ENCODE results near the gene LPIN1. TPM values are rescaled to one million over a fixed set of nuclear protein-coding genes. Genes with fewer than 3 reads are reported as not detected.
A peak's percentile ranks its signal among the peaks of the same experiment; 100 is the strongest.

The LPIN1 gene
- total and polyA plus RNA-seq, 2 of the 13 experiments (the other 11 are each of a cell fraction or from before 2014, with no cell fraction given): 9.7 to 19.4 TPM

DNA sequence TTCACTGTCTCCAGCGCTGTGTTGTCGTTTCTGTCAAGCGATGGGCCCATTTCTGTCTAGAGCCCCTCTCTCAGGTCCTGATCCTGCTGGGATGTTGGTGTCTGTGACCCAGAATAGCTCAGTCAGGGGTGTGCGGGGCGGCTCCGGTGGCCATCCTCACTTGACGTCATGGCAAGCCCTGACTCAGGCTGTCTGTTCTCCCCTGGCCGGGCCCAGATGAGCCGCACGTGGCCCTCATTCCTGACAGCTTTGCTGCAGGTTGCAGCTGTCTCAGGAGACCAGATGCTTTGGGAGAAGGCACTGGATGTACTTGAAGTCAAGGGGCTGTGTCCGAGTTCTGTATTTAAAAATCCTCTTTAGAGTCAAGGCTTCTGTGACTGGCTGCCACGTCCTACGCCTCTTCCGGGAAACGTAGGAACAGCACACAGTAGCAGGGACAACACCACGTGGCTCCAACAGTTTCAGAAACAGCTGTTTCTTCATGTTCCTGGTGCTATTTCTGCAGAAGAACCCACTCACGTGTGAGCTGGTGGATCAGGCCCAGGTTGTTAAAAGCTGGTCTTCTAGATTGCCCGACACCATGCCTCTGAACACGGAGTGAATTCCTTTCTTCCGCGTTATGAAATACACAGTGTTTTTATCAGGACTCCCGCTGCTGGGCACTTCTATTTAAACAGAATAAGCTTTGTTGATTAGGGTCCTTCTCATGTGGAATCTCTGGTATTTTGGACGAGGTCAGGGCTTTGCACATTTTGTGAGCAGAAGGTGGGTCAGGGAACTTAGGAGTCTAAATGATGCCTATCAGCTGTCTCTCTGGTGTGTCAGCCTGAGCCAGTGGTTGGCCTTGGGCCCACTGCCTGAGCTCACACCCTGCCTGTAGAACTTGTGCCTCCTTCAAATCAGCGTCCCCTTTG, 48.2 kb upstream of the LPIN1 start (continued):
- TF ChIP-seq SOX6 (IDR thresholded peaks at IDR 0.05) (no peak), SOX6 (CRISPR knock-in tag; IDR thresholded peaks at IDR 0.05) (peak; percentile 52; the same call in 1 of the 2 replicates), SP5 (CRISPR knock-in tag; IDR thresholded peaks at IDR 0.05; ENCODE audit: borderline replicate concordance, low read depth) (no peak), NFIB (CRISPR knock-in tag; IDR thresholded peaks at IDR 0.05; ENCODE audit: borderline replicate concordance) (no peak), ZNF251 (CRISPR knock-in tag; IDR thresholded peaks at IDR 0.05) (no peak), ZNF20 (CRISPR knock-in tag; IDR thresholded peaks at IDR 0.05) (no peak), SMC3 (IDR thresholded peaks at IDR 0.05; ENCODE audit: low read length) (no peak), SNRNP70 (IDR thresholded peaks at IDR 0.05; ENCODE audit: low read depth, low read length) (no peak), ZSCAN29 (CRISPR knock-in tag; conservative IDR thresholded peaks at IDR 0.05) (no peak), ZNF337 (CRISPR knock-in tag; IDR thresholded peaks at IDR 0.05; ENCODE audit: borderline replicate concordance, low read depth) (no peak), HNRNPL (IDR thresholded peaks at IDR 0.05; ENCODE audit: low read depth, low read length) (no peak), NFATC3 (CRISPR knock-in tag; IDR thresholded peaks at IDR 0.05) (no peak), HDAC2 (CRISPR knock-in tag; IDR thresholded peaks at IDR 0.05) (0 out of 2 replicates have a peak, but pooled peaks have one; percentile 27), DPF2 (CRISPR knock-in tag; IDR thresholded peaks at IDR 0.05; ENCODE audit: borderline replicate concordance, low read depth) (no peak), AHR (CRISPR knock-in tag; IDR thresholded peaks at IDR 0.05) (no peak), PAWR (CRISPR knock-in tag; IDR thresholded peaks at IDR 0.05; ENCODE audit: borderline replicate concordance) (no peak)
- TF ChIP-seq, protein P1, sequence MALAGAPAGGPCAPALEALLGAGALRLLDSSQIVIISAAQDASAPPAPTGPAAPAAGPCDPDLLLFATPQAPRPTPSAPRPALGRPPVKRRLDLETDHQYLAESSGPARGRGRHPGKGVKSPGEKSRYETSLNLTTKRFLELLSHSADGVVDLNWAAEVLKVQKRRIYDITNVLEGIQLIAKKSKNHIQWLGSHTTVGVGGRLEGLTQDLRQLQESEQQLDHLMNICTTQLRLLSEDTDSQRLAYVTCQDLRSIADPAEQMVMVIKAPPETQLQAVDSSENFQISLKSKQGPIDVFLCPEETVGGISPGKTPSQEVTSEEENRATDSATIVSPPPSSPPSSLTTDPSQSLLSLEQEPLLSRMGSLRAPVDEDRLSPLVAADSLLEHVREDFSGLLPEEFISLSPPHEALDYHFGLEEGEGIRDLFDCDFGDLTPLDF (CRISPR knock-in tag; IDR thresholded peaks at IDR 0.05): no peak
- TF ChIP-seq, protein P2, sequence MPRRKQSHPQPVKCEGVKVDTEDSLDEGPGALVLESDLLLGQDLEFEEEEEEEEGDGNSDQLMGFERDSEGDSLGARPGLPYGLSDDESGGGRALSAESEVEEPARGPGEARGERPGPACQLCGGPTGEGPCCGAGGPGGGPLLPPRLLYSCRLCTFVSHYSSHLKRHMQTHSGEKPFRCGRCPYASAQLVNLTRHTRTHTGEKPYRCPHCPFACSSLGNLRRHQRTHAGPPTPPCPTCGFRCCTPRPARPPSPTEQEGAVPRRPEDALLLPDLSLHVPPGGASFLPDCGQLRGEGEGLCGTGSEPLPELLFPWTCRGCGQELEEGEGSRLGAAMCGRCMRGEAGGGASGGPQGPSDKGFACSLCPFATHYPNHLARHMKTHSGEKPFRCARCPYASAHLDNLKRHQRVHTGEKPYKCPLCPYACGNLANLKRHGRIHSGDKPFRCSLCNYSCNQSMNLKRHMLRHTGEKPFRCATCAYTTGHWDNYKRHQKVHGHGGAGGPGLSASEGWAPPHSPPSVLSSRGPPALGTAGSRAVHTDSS (CRISPR knock-in tag; conservative IDR thresholded peaks at IDR 0.05): no peak
- TF ChIP-seq, protein P3, sequence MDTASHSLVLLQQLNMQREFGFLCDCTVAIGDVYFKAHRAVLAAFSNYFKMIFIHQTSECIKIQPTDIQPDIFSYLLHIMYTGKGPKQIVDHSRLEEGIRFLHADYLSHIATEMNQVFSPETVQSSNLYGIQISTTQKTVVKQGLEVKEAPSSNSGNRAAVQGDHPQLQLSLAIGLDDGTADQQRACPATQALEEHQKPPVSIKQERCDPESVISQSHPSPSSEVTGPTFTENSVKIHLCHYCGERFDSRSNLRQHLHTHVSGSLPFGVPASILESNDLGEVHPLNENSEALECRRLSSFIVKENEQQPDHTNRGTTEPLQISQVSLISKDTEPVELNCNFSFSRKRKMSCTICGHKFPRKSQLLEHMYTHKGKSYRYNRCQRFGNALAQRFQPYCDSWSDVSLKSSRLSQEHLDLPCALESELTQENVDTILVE (CRISPR knock-in tag; IDR thresholded peaks at IDR 0.05): no peak
- TF ChIP-seq, protein P4, sequence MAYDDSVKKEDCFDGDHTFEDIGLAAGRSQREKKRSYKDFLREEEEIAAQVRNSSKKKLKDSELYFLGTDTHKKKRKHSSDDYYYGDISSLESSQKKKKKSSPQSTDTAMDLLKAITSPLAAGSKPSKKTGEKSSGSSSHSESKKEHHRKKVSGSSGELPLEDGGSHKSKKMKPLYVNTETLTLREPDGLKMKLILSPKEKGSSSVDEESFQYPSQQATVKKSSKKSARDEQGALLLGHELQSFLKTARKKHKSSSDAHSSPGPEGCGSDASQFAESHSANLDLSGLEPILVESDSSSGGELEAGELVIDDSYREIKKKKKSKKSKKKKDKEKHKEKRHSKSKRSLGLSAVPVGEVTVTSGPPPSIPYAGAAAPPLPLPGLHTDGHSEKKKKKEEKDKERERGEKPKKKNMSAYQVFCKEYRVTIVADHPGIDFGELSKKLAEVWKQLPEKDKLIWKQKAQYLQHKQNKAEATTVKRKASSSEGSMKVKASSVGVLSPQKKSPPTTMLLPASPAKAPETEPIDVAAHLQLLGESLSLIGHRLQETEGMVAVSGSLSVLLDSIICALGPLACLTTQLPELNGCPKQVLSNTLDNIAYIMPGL (CRISPR knock-in tag; IDR thresholded peaks at IDR 0.05; ENCODE audit: borderline replicate concordance in 1 of 2, low read depth in 1 of 2): 0 out of 4 replicates have a peak, but pooled peaks of 1 of the 2 experiments have one; percentile 24
